HEK293 (cell line): Measurements from ENCODE around the gene ZDHHC24.
A peak's percentile ranks its signal among the peaks of the same experiment; 100 is the strongest.

Experiments
- BCL11B ChIP-seq: fragments of 450-650 bp; formaldehyde crosslinking; IDR thresholded peaks from 2 replicates; pipeline ENCODE4 v1.5.1; 2016; ENCODE audit warnings: low read depth, missing biosample characterization, missing genetic modification characterization
- GLI2 ChIP-seq: fragments of 450-650 bp; formaldehyde crosslinking; IDR thresholded peaks from 2 replicates; pipeline ENCODE4; 2017; ENCODE audit warnings: missing biosample characterization, missing genetic modification characterization, low read depth, borderline replicate concordance
- GLIS2 ChIP-seq: fragments of 450-650 bp; formaldehyde crosslinking; IDR thresholded peaks from 2 replicates; pipeline ENCODE4 v1.5.1; 2016; ENCODE audit warnings: missing biosample characterization, missing genetic modification characterization
- INSM2 ChIP-seq: fragments of 450-650 bp; formaldehyde crosslinking; IDR thresholded peaks from 2 replicates; pipeline ENCODE4 v1.5.1; 2016; ENCODE audit warnings: missing biosample characterization, missing genetic modification characterization
- SP7 ChIP-seq: fragments of 450-650 bp; formaldehyde crosslinking; IDR thresholded peaks from 2 replicates; pipeline ENCODE4 v1.5.1; 2016; ENCODE audit warnings: missing biosample characterization, missing genetic modification characterization
- ZBTB21 ChIP-seq: fragments of 450-650 bp; formaldehyde crosslinking; IDR thresholded peaks from 2 replicates; pipeline ENCODE4 v1.5.1; 2017; ENCODE audit warnings: missing biosample characterization, missing genetic modification characterization
- ZFP69B ChIP-seq: fragments of 450-650 bp; formaldehyde crosslinking; IDR thresholded peaks from 2 replicates; pipeline ENCODE4 v1.5.1; 2016; ENCODE audit warnings: missing biosample characterization, missing genetic modification characterization
- ZIC2 ChIP-seq: fragments of 450-650 bp; formaldehyde crosslinking; IDR thresholded peaks from 2 replicates; pipeline ENCODE4 v1.5.1; 2016; ENCODE audit warnings: missing biosample characterization, missing genetic modification characterization
- ZNF132 ChIP-seq: fragments of 450-650 bp; formaldehyde crosslinking; IDR thresholded peaks from 2 replicates; pipeline ENCODE4 v1.5.1; 2017; ENCODE audit warnings: missing biosample characterization, missing genetic modification characterization, borderline replicate concordance
- ZNF169 ChIP-seq: fragments of 450-650 bp; formaldehyde crosslinking; IDR thresholded peaks from 2 replicates; pipeline ENCODE4 v1.5.1; 2016; ENCODE audit warnings: missing biosample characterization, missing genetic modification characterization
- ZNF184 ChIP-seq: fragments of 450-650 bp; IDR thresholded peaks from 2 replicates; pipeline ENCODE4 v1.5.1; 2018; ENCODE audit warnings: missing biosample characterization, mild to moderate bottlenecking, missing genetic modification characterization
- ZNF23 ChIP-seq: fragments of 450-650 bp; formaldehyde crosslinking; IDR thresholded peaks from 2 replicates; pipeline ENCODE4 v1.5.1; 2016; ENCODE audit warnings: missing biosample characterization, missing genetic modification characterization, borderline replicate concordance
- ZNF239 ChIP-seq: fragments of 450-650 bp; formaldehyde crosslinking; IDR thresholded peaks from 2 replicates; pipeline ENCODE4 v1.5.1; 2016; ENCODE audit warnings: missing biosample characterization, missing genetic modification characterization
- ZNF335 ChIP-seq: fragments of 450-650 bp; formaldehyde crosslinking; conservative IDR thresholded peaks from 2 replicates; pipeline ENCODE4 v1.5.1; 2016; ENCODE audit warnings: missing biosample characterization, missing genetic modification characterization
- ZNF404 ChIP-seq: fragments of 450-650 bp; formaldehyde crosslinking; IDR thresholded peaks from 2 replicates; pipeline ENCODE4 v1.5.1; 2017; ENCODE audit warnings: missing biosample characterization, missing genetic modification characterization
- ZNF473 ChIP-seq: fragments of 450-650 bp; formaldehyde crosslinking; IDR thresholded peaks from 2 replicates; pipeline ENCODE4 v1.5.1; 2017; ENCODE audit warnings: missing biosample characterization, missing genetic modification characterization
- ZNF48 ChIP-seq: fragments of 450-650 bp; formaldehyde crosslinking; IDR thresholded peaks from 2 replicates; pipeline ENCODE4 v1.5.1; 2016; ENCODE audit warnings: missing biosample characterization, missing genetic modification characterization
- ZNF529 ChIP-seq: fragments of 450-650 bp; formaldehyde crosslinking; IDR thresholded peaks from 2 replicates; pipeline ENCODE4 v1.5.1; 2017; ENCODE audit warnings: missing genetic modification characterization, missing biosample characterization; ENCODE audit not compliant: insufficient replicate concordance
- ZNF558 ChIP-seq: fragments of 450-650 bp; formaldehyde crosslinking; IDR thresholded peaks from 2 replicates; pipeline ENCODE4 v1.5.1; 2016; ENCODE audit warnings: missing biosample characterization, missing genetic modification characterization
- ZNF660 ChIP-seq: fragments of 450-650 bp; IDR thresholded peaks from 2 replicates; pipeline ENCODE4 v1.5.1; 2018; ENCODE audit warnings: missing biosample characterization, mild to moderate bottlenecking, missing genetic modification characterization
- ZNF768 ChIP-seq: fragments of 450-650 bp; formaldehyde crosslinking; IDR thresholded peaks from 2 replicates; pipeline ENCODE4 v1.5.1; 2018; ENCODE audit warnings: missing biosample characterization, mild to moderate bottlenecking, missing genetic modification characterization
- ZNF776 ChIP-seq: fragments of 450-650 bp; formaldehyde crosslinking; IDR thresholded peaks from 2 replicates; pipeline ENCODE4 v1.5.0; 2017; ENCODE audit warnings: missing biosample characterization, missing genetic modification characterization, borderline replicate concordance
- ZNF830 ChIP-seq: fragments of 450-650 bp; IDR thresholded peaks from 2 replicates; pipeline ENCODE4 v1.5.0; 2018; ENCODE audit warnings: missing biosample characterization, missing genetic modification characterization, low read depth, mild to moderate bottlenecking, moderate library complexity
- TF ChIP-seq, protein P1 (sequence below): fragments of 450-650 bp; formaldehyde crosslinking; IDR thresholded peaks from 2 replicates; pipeline ENCODE4 v1.5.1; 2016; ENCODE audit warnings: missing biosample characterization, missing genetic modification characterization, low read depth
- TF ChIP-seq, protein P2 (sequence below): fragments of 450-650 bp; formaldehyde crosslinking; IDR thresholded peaks from 2 replicates; pipeline ENCODE4 v1.5.1; 2016; ENCODE audit warnings: missing biosample characterization, missing genetic modification characterization, borderline replicate concordance
- TF ChIP-seq, protein P3 (sequence below): fragments of 450-650 bp; formaldehyde crosslinking; IDR thresholded peaks from 2 replicates; pipeline ENCODE4 v1.5.1; 2016; ENCODE audit warnings: missing biosample characterization, missing genetic modification characterization
- TF ChIP-seq, protein P4 (sequence below): fragments of 450-650 bp; formaldehyde crosslinking; conservative IDR thresholded peaks from 2 replicates; pipeline ENCODE4 v1.5.1; 2016; ENCODE audit warnings: low read depth, missing biosample characterization, missing genetic modification characterization

Gene ZDHHC24

DNA sequence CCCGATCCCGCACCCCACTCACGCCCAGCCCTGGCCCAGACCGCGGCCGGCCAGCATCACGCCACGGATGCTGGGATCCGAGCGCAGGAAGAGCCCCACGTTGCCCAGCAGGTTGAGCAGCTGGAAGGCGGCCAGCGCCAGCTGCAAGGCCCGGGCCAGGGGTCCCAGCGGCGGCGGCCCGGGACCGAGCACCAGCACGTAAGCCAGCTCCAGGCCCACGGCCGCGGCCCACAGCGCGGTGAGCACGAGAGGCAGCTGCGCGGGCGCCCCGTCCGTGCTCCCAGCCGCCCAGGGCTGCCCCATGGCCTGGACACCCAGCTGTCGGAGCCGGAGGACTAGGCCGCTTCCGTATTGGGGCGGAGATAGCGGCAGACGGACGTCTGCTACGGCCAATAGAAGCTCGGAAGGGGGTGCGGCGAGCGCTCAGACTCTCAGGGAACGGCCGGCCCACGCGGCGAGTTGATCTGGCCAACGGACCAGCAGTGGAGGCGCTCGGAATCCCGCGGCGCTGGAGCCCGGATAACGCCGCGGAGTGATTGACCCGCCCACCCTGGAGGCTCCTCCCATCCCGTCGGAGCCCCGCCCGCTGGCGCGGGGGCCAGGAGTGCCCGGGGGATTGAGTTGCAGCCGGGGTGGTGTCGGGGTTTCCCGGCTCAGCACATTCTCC is at the start of gene ZDHHC24 (continued):
- TF ChIP-seq, protein P1, sequence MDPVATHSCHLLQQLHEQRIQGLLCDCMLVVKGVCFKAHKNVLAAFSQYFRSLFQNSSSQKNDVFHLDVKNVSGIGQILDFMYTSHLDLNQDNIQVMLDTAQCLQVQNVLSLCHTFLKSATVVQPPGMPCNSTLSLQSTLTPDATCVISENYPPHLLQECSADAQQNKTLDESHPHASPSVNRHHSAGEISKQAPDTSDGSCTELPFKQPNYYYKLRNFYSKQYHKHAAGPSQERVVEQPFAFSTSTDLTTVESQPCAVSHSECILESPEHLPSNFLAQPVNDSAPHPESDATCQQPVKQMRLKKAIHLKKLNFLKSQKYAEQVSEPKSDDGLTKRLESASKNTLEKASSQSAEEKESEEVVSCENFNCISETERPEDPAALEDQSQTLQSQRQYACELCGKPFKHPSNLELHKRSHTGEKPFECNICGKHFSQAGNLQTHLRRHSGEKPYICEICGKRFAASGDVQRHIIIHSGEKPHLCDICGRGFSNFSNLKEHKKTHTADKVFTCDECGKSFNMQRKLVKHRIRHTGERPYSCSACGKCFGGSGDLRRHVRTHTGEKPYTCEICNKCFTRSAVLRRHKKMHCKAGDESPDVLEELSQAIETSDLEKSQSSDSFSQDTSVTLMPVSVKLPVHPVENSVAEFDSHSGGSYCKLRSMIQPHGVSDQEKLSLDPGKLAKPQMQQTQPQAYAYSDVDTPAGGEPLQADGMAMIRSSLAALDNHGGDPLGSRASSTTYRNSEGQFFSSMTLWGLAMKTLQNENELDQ, result no peak
- TF ChIP-seq, protein P2, sequence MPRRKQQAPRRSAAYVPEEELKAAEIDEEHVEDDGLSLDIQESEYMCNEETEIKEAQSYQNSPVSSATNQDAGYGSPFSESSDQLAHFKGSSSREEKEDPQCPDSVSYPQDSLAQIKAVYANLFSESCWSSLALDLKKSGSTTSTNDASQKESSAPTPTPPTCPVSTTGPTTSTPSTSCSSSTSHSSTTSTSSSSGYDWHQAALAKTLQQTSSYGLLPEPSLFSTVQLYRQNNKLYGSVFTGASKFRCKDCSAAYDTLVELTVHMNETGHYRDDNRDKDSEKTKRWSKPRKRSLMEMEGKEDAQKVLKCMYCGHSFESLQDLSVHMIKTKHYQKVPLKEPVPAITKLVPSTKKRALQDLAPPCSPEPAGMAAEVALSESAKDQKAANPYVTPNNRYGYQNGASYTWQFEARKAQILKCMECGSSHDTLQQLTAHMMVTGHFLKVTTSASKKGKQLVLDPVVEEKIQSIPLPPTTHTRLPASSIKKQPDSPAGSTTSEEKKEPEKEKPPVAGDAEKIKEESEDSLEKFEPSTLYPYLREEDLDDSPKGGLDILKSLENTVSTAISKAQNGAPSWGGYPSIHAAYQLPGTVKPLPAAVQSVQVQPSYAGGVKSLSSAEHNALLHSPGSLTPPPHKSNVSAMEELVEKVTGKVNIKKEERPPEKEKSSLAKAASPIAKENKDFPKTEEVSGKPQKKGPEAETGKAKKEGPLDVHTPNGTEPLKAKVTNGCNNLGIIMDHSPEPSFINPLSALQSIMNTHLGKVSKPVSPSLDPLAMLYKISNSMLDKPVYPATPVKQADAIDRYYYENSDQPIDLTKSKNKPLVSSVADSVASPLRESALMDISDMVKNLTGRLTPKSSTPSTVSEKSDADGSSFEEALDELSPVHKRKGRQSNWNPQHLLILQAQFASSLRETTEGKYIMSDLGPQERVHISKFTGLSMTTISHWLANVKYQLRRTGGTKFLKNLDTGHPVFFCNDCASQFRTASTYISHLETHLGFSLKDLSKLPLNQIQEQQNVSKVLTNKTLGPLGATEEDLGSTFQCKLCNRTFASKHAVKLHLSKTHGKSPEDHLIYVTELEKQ (tag by site-specific recombination), result no peak
- TF ChIP-seq ZNF239, result no peak
- TF ChIP-seq, protein P3, sequence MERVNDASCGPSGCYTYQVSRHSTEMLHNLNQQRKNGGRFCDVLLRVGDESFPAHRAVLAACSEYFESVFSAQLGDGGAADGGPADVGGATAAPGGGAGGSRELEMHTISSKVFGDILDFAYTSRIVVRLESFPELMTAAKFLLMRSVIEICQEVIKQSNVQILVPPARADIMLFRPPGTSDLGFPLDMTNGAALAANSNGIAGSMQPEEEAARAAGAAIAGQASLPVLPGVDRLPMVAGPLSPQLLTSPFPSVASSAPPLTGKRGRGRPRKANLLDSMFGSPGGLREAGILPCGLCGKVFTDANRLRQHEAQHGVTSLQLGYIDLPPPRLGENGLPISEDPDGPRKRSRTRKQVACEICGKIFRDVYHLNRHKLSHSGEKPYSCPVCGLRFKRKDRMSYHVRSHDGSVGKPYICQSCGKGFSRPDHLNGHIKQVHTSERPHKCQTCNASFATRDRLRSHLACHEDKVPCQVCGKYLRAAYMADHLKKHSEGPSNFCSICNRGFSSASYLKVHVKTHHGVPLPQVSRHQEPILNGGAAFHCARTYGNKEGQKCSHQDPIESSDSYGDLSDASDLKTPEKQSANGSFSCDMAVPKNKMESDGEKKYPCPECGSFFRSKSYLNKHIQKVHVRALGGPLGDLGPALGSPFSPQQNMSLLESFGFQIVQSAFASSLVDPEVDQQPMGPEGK, result peak; percentile 79; the same call in 1 of the 2 replicates
- TF ChIP-seq ZBTB21, result no peak
- TF ChIP-seq ZNF660, result peak; percentile 56
- TF ChIP-seq ZNF473 (tag by site-specific recombination), result no peak
- no peak for TF ChIP-seq ZNF529 (tag by site-specific recombination)
- 0 out of 2 replicates have a peak, but pooled peaks have one; percentile 41 for TF ChIP-seq ZIC2 (tag by site-specific recombination)
- no peak for TF ChIP-seq ZNF169 (tag by site-specific recombination)
- no peak for TF ChIP-seq ZNF23 (tag by site-specific recombination)
- TF ChIP-seq GLIS2, result peak; percentile 62
- no peak for TF ChIP-seq BCL11B (tag by site-specific recombination)
- TF ChIP-seq INSM2 (tag by site-specific recombination), result no peak
- TF ChIP-seq ZFP69B, result no peak
- TF ChIP-seq, protein P4, sequence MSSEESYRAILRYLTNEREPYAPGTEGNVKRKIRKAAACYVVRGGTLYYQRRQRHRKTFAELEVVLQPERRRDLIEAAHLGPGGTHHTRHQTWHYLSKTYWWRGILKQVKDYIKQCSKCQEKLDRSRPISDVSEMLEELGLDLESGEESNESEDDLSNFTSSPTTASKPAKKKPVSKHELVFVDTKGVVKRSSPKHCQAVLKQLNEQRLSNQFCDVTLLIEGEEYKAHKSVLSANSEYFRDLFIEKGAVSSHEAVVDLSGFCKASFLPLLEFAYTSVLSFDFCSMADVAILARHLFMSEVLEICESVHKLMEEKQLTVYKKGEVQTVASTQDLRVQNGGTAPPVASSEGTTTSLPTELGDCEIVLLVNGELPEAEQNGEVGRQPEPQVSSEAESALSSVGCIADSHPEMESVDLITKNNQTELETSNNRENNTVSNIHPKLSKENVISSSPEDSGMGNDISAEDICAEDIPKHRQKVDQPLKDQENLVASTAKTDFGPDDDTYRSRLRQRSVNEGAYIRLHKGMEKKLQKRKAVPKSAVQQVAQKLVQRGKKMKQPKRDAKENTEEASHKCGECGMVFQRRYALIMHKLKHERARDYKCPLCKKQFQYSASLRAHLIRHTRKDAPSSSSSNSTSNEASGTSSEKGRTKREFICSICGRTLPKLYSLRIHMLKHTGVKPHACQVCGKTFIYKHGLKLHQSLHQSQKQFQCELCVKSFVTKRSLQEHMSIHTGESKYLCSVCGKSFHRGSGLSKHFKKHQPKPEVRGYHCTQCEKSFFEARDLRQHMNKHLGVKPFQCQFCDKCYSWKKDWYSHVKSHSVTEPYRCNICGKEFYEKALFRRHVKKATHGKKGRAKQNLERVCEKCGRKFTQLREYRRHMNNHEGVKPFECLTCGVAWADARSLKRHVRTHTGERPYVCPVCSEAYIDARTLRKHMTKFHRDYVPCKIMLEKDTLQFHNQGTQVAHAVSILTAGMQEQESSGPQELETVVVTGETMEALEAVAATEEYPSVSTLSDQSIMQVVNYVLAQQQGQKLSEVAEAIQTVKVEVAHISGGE (tag by site-specific recombination), result peak; percentile 39; the same call in 1 of the 2 replicates
- no peak for TF ChIP-seq ZNF776 (tag by site-specific recombination)
- no peak for TF ChIP-seq GLI2 (tag by site-specific recombination)
- 0 out of 2 replicates have a peak, but pooled peaks have one; percentile 59 for TF ChIP-seq ZNF184 (tag by site-specific recombination)
- no peak for TF ChIP-seq ZNF768 (tag by site-specific recombination)
- TF ChIP-seq ZNF132 (tag by site-specific recombination), result no peak
- no peak for TF ChIP-seq ZNF404
- no peak for TF ChIP-seq SP7
- TF ChIP-seq ZNF830 (tag by site-specific recombination), result no peak
- TF ChIP-seq ZNF335, result peak; percentile 43
- TF ChIP-seq ZNF558 (tag by site-specific recombination), result no peak
- no peak for TF ChIP-seq ZNF48 (tag by site-specific recombination)
